Measurements from ENCODE around the gene ZNF888.
"Not testable (repeated sequence)": the region's sequence is repeated elsewhere in the genome, so short reads cannot be mapped to it uniquely, and the experiment has no call there.

Gene ZNF888

DNA sequence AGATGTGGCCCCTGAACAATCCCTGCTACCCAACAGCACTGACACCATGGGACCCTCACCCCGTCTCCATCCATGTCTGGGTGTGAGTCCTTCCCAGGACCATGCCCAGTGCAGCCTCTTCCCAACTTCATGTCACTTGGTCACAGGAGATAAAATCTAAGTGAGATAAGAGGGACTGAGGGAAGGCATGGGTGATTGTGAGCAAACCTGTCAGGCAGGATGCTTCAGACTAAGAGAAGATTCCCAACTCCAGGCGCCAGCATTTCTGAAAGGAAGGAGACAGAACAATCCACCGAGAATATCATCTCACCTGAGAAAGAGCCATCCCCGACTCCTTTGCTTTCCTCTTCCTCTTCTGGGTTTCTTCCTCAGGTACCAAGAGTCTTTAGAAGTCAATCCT is 33.3 kb downstream of the ZNF888 start:
- no peak for DNase-seq

DNA sequence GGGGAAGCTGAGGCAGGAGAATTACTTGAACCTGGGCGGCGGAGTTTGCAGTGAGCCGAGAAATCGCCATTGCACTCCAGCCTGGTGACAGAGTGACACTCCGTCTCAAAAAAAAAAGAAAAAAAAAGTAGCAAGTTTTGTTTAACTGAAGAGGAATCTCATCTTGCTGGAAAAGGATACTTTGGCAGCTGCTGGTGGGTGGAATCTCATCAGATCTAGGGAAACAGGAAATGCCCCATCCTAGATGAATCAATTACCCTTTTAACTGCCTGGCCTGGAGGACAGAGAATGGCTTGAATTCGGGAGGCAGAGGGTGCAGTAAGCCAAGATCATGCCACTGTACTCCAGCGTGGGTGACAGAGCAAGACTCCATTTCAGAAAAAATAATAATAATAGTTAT is 34.2 kb downstream of the ZNF888 start:
- no peak for DNase-seq

DNA sequence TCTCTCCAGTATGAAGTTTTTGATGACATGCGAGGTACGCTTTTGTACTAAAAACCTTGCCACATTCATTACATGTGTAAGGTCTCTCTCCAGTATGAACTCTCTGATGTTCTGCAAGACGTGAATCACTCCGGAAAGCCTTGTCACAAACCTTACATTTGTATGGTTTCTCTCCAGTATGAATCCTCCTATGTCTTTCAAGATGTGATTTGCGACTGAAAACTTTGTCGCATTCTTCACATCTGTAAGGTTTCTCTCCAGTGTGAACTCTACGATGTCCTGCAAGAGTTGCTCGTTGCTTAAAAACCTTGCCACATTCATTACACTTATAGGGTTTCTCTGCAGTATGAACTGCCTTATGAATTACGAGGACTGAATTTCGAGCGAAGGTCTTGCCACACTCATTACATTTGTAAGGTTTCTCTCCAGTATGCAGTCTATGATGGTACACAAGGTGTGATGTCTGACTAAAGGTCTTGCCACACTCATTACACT is 42.3 kb downstream of the ZNF888 start:
- no peak for DNase-seq

DNA sequence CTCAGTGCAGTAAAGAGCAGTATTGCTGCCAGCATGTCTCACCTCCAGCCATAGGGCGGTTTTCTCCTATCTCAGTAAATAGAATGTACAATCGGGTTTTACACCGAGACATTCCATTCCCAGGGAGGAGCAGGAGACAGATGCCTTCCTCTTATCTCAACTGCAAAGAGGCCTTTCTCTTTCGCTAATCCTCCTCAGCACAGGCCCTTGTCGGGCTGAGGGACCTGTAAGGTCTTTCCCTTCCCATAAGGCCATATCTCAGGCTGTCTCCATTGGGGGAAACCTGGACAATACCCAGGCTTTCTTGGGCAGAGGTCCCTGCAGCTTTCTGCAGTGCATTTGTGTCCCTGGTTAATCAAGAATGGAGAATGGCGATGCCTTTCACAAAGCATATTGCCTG is 50.2 kb downstream of the ZNF888 start:
- DNase-seq = not testable (repeated sequence)

DNA sequence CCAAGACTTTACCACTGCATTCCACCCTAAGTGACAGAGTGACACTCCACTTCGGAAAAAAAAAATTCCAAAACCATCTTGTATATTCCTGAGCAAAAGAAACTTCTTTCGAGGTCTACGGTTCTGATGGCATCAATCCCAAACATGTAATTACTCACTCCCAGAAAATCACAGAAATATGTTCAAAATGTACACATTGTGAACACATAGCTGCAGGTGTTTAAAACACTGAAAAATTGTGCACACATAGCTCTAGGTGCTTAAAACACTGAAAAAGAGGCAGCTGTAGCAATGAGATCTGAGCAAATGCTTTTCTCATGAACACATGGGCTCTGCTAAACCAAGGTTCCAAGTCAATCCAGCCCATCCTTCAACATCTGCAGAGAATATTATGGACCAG is 51.8 kb downstream of the ZNF888 start:
- no peak for DNase-seq

DNA sequence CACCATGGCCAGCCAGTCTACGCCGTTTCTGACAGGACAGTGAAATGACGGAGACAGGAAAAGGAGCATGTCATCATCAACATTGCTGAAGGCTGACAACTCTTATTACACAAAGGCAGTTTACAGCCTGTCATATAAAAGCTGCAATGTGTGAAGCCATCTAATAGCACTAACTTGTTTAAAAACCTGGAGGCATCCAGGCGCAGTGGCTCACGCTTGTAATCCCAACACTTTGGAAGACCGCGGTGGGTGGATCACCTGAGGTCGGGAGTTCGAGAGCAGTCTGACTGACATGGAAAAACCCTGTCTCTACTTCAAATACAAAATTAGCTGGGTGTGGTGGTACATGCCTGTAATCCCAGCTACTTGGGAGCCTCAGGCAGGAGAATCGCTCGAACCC is 55.2 kb downstream of the ZNF888 start:
- not testable (repeated sequence) for DNase-seq

DNA sequence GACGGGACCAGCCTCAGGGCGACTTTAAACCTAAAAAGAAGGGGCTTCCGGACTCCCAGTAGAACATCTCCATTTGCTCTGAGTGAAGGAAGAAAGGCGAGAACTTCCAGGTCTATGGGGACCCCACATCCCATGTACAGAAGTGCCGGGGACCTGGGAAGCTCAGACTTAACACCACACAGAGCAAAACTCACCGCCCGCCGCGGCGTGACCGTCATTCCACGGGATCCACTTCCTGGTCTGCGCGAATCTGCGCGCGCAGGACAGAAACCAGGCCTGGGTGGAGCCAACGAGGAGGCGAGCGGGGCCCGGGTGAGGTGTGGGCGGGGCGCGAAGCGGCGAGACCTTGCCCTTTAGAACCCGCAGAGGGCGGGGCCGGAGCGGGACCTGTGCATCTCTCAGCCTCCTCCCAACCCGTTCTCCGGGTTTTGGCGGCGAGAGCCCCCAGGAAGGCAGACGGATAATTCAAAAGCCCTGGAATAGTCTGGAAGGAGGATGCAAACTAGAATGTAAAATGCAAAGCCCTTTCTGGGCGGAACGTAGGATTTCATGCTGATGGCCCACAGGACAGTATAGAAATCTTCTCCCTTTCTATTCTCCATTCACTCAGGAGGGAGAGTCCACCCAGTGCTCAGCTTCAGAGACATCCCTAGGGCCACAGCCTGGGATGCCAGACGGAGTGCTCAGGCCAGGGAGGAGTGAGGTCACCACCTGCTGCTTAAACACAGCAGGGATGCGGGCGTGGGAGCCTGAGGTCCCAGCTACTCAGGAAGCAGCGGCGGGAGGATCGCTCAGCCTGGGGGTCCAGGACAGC is 65.6 kb downstream of the ZNF888 start, which contains the start of gene ZNF468:
TSS of gene ZNF468 (minus strand) at position 242 of the 814 bp plus-strand sequence. CDS start 3,347 bp downstream, outside the sequence.
- peak in 55 of 56 donors; percentile 11 to 88 (median 61) for DNase-seq

DNA sequence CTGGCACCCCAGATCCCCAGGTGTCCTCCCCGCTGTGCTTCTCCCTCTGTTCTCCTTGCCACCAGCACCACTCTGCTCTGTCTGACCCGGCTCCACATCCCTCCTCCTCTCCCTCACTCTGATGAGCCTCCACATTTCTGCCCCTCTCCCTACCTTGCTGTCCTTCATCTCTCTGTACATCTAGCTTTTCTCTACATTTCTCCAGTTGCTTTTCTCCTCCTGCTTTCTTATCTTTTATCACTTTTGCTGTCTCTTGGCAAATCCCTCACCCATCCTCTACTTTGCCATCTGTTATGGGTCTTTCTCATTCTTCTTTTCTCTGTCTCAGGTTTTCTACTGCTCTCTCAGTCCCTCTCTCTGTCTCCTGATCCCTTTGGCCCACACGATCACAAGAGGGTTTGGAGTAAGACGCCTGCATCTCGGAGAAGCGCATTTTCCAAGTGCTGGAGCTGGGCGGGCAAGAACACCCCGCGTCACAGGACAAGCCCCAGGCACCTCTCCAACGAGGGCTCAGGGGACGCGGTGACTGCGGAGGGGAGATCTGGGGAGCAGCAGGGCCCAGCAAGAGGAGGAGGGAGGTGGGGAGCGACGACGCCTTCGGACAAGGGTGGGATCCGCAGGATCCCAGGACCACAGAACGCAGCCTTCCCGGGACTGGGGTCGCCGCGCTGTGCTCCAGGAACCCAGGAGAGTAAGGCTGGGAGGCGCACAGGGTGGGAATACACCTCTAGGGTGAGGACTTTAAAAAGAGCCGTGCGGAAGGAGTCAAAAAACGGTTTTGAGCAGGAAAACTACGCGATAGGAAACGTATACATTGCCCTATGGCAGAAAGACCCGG is 66.5 kb downstream of the ZNF888 start:
- DNase-seq = peak in 2 of 56 donors; percentile 1 to 3

All from nucleus accumbens (tissue), 56 donors.